GM21367 (cell line): ENCODE data around the gene ACKR2.

ENCODE experiments used
- ATAC-seq: cut with Tn5 transposase; IDR thresholded peaks from one replicate; pipeline ENCODE4 v1.9.1; 2021; ENCODE audit not compliant: unreplicated experiment

Gene ACKR2

DNA sequence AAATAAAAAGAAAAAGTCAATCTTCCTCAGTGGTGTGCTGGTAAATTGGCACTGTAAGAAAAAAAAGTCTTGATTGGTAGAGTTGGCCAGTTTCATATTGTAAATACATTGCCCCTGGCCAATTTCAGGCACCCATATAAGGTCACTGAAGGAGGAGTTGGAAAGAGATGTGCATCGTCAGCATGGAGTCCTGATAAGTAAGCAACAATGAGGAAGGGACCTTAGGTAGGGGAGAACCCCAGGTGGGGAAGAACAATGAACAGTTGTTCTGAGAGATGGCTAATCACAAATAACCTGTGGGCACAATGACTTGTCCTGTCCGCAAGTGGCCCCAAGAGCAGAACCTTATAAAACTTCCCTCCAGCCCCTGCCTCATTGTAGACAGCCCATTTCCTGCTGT is 75.1 kb downstream of the ACKR2 start:
- no peak for ATAC-seq

- ATAC-seq = no peak
Measured at GRCh38 chr3:42886294-42886822, 77.1 kb downstream of the ACKR2 start.

DNA sequence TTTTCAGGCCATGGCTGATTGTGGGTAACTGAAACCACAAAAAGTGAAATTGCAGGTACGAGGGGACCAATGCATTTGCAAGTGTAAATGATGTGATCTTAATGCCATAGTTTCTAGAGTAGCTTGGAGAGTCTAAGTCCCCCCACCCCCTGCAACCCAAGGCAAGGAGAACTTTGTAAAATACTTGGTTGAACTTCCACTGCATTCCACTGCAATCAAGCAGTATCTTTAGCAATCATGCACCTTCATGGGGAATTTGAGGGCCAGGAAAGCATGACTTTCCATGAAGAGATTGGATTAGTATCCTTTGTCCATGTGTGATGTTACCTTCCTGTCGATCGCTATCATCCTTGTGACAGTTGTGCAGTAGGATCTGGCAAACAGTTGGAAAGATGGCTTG is 77.8 kb downstream of the ACKR2 start:
- ATAC-seq = no peak

DNA sequence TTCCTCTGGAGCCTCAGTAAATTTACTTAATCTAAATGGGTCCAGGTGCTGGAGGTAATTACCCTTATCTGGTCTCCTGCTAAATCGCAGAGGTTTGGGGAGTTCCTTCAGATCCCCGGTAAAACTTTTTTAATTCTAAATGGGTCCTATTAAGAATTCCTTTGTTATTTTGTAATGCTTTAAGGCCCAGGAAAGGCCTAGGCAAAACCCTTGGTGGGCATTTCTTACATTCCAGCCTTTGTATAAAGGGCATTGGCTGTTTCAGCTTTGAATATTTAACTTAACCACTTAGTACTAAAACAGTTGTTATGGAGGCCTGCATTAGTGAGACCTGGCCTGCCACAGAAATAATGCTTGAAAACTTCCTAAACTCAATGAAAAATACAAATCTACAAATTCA is 81.8 kb downstream of the ACKR2 start:
- ATAC-seq = no peak

- ATAC-seq = no peak
Measured at GRCh38 chr3:42892169-42892568, 82.9 kb downstream of the ACKR2 start.

DNA sequence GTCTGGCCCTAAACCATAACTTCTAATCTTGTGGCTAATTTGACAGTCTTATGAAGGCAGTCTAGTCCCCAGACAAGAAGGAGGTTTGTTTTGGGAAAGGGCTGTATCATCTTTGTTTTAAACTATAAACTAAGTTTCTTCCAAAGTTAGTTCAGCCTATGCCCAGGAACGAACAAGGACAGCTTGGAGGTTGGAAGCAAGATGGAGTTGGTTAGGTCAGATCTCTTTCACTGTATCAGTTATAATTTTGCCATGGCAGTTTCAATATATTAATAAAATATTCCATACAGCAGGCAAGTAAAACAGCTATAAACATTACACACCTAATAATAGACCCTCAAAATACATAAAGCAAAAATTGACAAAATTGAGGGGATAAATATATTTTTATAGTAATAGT is 83.6 kb downstream of the ACKR2 start:
- ATAC-seq = no peak

- ATAC-seq = no peak
Measured at GRCh38 chr3:42894698-42895579, 85.7 kb downstream of the ACKR2 start.

DNA sequence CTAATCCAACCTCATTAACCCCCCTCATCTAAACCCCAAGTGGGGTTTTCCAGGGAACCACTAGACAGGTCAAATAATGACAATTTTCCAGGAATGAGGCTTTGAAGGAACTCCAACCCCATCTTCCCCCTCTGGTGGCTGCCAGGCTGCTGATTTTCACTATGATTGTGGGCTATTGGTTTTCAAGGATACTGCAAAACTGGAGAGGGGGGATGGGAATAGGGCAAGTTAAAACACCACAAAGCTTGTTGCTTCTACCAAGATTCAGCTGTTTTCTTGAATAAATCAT is 86.3 kb downstream of the ACKR2 start:
- no peak for ATAC-seq

GRCh38 chr3:42898896-42899675 is 89.8 kb downstream of the ACKR2 start:
- ATAC-seq = no peak

DNA sequence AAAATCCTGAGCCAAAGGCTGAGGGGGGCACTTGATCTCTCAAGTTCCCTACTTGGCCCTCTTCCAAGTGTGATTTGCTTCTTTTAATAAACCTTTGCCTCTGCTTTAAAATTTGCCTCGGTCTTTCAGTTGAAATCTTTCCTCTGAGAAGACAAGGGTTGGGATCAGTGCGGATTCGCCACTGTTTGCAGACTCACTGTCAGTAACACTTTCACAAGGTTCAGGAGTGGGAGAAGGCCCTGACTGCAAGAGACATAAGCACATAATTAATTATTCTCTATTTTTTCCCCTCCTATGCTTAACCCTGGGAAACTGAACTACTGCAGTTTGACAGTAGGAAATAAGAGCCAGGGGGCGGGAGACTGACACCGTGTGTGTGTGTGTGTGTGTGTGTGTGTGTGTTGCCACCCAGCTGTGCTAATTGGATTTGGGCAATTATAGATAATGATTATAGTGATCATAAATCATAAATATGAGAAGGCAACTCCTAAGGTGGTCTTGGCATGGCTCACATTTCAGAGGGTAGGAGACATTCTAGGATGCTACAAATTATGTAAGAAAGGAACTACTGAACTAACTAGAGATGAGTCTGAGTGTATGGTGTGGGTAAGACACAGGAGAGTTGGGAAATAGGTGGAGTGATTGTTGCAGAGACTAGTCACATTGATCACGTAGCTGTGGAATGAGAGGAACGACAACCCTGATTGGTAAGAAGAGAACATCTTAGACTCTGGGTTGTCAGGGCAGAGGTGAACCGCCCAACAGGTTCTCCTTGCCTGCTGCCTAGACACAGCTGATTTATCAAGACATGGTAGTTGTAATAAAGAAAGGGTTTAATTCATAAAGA is 91.2 kb downstream of the ACKR2 start:
- ATAC-seq = no peak

DNA sequence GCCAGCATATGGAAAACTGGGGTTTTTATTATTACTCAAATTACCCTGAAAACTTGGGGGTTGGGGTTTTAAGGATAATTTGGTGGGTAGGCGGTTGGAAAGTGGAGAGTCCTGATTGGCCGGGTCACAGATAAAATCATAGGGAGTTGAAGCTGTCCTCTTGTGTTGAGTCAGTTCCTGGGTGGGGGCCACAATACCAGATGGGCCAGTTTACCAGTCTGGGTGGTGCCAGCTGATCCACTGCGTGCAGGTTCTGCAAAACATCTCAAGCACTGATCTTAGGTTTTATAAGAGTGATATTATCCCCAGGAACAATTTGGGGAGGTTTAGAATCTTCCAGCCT is 91.8 kb downstream of the ACKR2 start:
- no peak for ATAC-seq

GRCh38 chr3:42902257-42902656 is 93.0 kb downstream of the ACKR2 start:
- no peak for ATAC-seq

GRCh38 chr3:42904076-42904475 is 94.8 kb downstream of the ACKR2 start:
- no peak for ATAC-seq

DNA sequence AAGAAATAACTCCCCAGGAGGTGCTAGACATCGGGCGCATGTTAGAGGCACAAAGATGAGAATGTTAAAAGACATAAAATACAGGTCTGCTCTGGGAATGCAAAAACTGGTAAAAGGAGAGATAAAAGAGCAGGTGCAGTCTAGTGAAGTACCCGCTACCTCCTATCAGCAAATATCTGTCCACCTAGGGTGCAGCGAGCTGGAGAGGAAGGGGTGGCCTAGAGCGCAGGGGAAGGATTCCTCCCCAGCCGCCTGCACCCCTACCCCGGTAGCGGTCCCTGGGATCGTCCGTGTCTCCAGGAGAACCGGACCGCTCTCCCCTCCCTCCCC is 96.5 kb downstream of the ACKR2 start:
- no peak for ATAC-seq

DNA sequence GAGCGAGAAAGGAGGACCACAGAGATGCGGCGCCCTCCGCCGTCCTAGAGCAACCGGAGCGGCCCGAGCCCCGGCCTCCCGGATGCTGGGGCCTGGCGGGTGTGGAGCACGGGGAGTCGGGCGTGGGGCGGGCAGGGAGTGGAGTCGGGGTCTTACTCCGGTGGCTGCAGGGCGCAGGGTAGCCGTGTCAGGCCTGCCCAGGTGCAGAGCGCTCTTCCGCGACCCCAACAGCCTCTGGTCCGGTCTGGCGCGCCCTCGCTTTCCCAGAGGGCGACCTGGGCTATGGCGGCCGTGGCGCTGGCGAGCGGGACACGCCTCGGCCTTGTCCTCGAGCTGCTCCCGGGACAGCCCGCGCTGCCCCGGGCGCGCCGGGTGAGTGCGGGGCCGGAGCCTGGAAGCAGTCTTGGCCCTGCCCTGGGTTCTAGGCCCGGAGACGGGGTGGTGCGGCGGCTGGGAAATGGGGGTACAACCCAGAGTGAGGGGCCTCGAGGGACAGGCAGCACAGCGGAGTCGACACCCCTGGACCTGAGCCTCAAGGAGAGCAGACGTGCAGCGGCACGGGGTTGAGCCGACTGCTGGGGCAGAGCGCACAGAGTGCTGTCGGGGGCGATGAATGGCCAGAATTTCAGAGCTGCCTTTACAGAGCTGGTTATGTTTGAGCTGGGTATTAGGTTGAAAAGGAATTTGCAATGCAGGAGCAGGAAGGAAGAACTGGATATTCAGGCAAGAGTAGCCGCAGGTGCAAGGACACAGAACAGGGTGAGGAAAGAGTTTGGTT is 97.0 kb downstream of the ACKR2 start, which contains the start of gene ZNF662:
TSS of gene ZNF662 (plus strand) at position 73 of the 778 bp plus-strand sequence. CDS start 1,973 bp downstream, outside the sequence.
- ATAC-seq = no peak

- no peak for ATAC-seq
Measured at GRCh38 chr3:42906848-42907183, 97.6 kb downstream of the ACKR2 start.

DNA sequence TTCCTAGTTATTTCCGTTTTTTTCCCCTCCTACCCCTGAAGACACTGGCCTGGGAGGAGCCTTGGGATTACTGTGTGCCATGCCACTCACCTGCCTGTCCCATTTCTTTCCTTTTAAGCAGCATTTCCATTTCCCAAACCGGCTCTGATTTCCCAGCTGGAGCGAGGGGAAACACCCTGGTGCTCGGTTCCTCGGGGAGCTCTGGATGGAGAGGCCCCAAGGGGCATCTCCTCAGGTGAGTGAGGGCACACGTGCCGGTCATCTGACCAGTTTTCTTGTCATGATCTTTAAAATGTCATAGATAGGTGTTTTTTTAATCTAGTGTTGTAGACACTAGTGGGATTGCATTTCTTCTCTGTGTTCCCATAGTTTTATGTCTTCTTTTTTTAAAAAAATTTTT is 99.4 kb downstream of the ACKR2 start:
- no peak for ATAC-seq

- ATAC-seq = no peak
Measured at GRCh38 chr3:42911551-42911950, 102.3 kb downstream of the ACKR2 start.

GRCh38 chr3:42914771-42915515 is 105.7 kb downstream of the ACKR2 start:
- no peak for ATAC-seq
